Breast epithelium (tissue), 3 donors: ENCODE results near the gene GAD2.

ENCODE experiments used
- POLR2A ChIP-seq: fragments of 450-650 bp; IDR thresholded peaks from one replicate; pipeline ENCODE4 v1.6.1; 2016; ENCODE audit warnings: antibody characterized with exemption, mild to moderate bottlenecking, moderate library complexity
- POLR2AphosphoS5 ChIP-seq, 3 donors: sonication (generic); formaldehyde crosslinking; IDR thresholded peaks; one replicate each; pipeline ENCODE4 v1.6.1; 2017; ENCODE audit warnings: antibody characterized with exemption in 3 of 3
- TF ChIP-seq, protein P1 (sequence below), 3 donors: fragments of 450-650 bp; IDR thresholded peaks; one replicate each; pipeline ENCODE4 v1.5.1; 2016 to 2017; ENCODE audit warnings: antibody characterized with exemption in 3 of 3, mild to moderate bottlenecking in 3 of 3, moderate library complexity in 3 of 3

DNA sequence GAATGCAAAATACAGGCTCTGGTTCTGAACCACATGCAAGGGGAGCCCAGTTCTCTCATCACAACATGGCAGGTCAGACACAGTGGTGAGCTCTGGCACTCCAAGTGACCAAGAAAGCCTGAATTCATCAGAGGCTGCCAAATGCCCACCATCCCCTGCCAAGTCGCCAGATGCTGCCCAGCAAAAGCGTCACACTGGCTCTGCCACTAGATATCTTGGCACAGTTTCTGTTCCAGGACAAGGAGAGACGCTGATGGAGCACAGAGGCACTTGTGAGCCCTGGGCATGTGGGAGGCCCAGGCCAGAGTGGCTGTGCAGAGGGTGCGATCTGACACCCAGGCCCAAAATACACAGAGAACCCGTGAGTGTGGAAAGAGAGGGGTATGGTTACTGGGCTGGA, 57.8 kb downstream of the GAD2 start:
- TF ChIP-seq, protein P1, sequence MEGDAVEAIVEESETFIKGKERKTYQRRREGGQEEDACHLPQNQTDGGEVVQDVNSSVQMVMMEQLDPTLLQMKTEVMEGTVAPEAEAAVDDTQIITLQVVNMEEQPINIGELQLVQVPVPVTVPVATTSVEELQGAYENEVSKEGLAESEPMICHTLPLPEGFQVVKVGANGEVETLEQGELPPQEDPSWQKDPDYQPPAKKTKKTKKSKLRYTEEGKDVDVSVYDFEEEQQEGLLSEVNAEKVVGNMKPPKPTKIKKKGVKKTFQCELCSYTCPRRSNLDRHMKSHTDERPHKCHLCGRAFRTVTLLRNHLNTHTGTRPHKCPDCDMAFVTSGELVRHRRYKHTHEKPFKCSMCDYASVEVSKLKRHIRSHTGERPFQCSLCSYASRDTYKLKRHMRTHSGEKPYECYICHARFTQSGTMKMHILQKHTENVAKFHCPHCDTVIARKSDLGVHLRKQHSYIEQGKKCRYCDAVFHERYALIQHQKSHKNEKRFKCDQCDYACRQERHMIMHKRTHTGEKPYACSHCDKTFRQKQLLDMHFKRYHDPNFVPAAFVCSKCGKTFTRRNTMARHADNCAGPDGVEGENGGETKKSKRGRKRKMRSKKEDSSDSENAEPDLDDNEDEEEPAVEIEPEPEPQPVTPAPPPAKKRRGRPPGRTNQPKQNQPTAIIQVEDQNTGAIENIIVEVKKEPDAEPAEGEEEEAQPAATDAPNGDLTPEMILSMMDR (IDR thresholded peaks at IDR 0.05), result no peak
- TF ChIP-seq POLR2A, result no peak
- no peak for TF ChIP-seq POLR2AphosphoS5 (IDR thresholded peaks at IDR 0.05)
